NCI-H82 (cell line): Measurements from ENCODE around the gene COL4A3.
A peak's percentile ranks its signal among the peaks of the same experiment; 100 is the strongest.

ENCODE experiments used
- DNase-seq: peaks from one replicate; lab custom pipeline; 2025; lab: John Stamatoyannopoulos, UW

COL4A3 gene

GRCh38 chr2:227341553-227341952, 177.1 kb downstream of the COL4A3 start:
- DNase-seq = no peak

DNA sequence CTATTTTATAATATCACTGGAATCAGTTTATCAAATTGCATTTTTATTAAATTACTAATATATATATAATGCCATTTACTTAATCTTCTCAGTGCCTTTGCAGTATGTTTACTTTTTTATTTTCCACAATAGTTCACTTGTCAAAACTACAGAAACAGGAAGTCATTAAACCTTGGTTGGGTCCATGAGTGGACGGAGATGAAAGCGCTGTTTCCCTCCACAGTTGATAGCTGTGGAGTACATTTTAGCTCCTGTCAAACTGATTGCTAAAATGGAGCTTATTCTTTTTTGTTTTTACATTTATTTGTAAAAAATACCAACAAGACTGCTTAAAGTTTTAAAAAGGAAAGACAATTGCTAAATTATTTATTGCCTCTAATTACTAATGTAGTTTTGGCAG, 179.8 kb downstream of the COL4A3 start:
- DNase-seq = no peak

- peak; percentile 55 for DNase-seq
Measured at GRCh38 chr2:227347117-227347516, 182.7 kb downstream of the COL4A3 start.

GRCh38 chr2:227348324-227348723, 183.9 kb downstream of the COL4A3 start:
- peak; percentile 11 for DNase-seq

- no peak for DNase-seq
Measured at GRCh38 chr2:227349989-227350612, 185.7 kb downstream of the COL4A3 start.

DNA sequence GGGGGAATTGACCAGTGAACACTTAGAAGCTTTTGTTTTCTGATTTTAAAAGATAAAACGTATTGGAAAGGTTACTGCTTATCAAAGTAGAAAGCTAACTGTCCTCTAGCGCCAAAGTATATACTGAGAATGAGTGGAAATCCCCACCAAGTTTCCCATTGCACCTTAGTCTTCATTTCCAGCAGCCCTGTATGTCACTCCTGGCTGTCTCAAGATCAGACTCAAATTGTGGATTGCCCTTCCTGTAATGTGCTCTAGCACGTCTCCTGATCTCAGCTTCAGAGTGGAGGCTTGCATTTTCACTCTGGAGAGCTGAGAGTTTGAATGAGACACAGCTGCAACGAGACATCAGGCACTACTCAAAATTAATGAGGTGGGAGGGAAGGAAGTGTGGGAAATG, 187.2 kb downstream of the COL4A3 start:
- no peak for DNase-seq

DNA sequence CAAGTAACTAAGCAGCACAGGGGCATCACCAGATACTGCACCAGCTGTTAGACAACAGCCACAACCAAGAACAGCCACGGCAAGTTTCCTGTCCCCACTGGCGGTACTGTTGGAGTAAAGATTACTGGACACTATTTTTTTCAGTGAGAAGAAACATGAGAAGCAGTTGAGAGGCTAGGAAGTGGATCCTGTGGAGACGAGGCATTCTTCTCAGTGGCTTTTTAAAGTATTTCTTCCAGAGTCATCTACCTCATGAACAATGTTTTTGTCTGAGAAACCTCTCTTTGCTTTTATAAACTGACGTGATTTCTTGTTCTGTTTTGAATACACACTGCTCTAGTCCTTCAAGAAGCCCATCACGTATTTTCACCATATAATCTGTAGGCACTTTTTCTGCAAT, 195.9 kb downstream of the COL4A3 start:
- DNase-seq = no peak

- no peak for DNase-seq
Measured at GRCh38 chr2:227363756-227364155, 199.3 kb downstream of the COL4A3 start.
